Liver (tissue), 9 donors: ENCODE measurements around the gene IL1R2. TPM values are rescaled to one million over a fixed set of nuclear protein-coding genes. Genes with fewer than 3 reads are reported as not detected.

Source experiments
- DNase-seq: peaks from one replicate; pipeline ENCODE4 v3.0.0-alpha.2; 2017; ENCODE audit warnings: low spot score
- H3K27ac ChIP-seq, 2 donors: one replicate each; pipeline ENCODE4 v1.7.0; 2013; ENCODE audit warnings: inconsistent platforms in 2 of 2, low read length in 2 of 2, control low read depth in 1 of 2, low read depth in 1 of 2, mild to moderate bottlenecking in 1 of 2
- H3K27me3 ChIP-seq, 4 donors: one replicate each; pipeline versions ENCODE4 v1.6.1 to v1.7.0; 2013; ENCODE audit warnings: low read length in 3 of 4, inconsistent platforms in 1 of 4, mild to moderate bottlenecking in 1 of 4, moderate library complexity in 1 of 4; ENCODE audit not compliant: control insufficient read depth in 4 of 4, insufficient read depth in 4 of 4
- H3K36me3 ChIP-seq, 4 donors: one replicate each; pipeline versions ENCODE4 v1.6.1 to v1.7.0; 2013; ENCODE audit warnings: low read length in 3 of 4, mild to moderate bottlenecking in 3 of 4, low read depth in 1 of 4, moderate library complexity in 1 of 4; ENCODE audit not compliant: control insufficient read depth in 4 of 4, insufficient read depth in 3 of 4
- H3K4me1 ChIP-seq, 4 donors: one replicate each; pipeline versions ENCODE4 v1.6.1 to v1.7.0; 2013; ENCODE audit warnings: low read length in 3 of 4, mild to moderate bottlenecking in 3 of 4, moderate library complexity in 1 of 4; ENCODE audit not compliant: control insufficient read depth in 4 of 4, insufficient read depth in 4 of 4
- H3K4me3 ChIP-seq, 3 donors: one replicate each; pipeline versions ENCODE4 v1.6.1 to v1.7.0; 2013; ENCODE audit warnings: low read length in 3 of 3, control low read depth in 1 of 3, low read depth in 1 of 3, mild to moderate bottlenecking in 1 of 3
- H3K9ac ChIP-seq, 2 donors: one replicate each; pipeline ENCODE4 v1.7.0; 2013; ENCODE audit warnings: low read length in 2 of 2, mild to moderate bottlenecking in 2 of 2, moderate library complexity in 2 of 2, control low read depth in 1 of 2, low read depth in 1 of 2
- H3K9me3 ChIP-seq, 4 donors: one replicate each; pipeline versions ENCODE4 v1.6.1 to v1.7.0; 2013; ENCODE audit warnings: low read length in 3 of 4; ENCODE audit not compliant: control insufficient read depth in 4 of 4
- ATF3 ChIP-seq: IDR thresholded peaks from 2 replicates; pipeline ENCODE4 v1.6.1; 2016; ENCODE audit warnings: antibody characterized with exemption
- EGR1 ChIP-seq, 2 donors: IDR thresholded peaks; 2 replicates each; pipeline ENCODE4 v1.6.1; 2016 to 2018; ENCODE audit warnings: antibody characterized with exemption in 2 of 2, low read depth in 2 of 2
- FOXA1 ChIP-seq: IDR thresholded peaks from 2 replicates; pipeline ENCODE4 v1.6.1; 2016; ENCODE audit warnings: antibody characterized with exemption
- FOXA2 ChIP-seq: IDR thresholded peaks from 2 replicates; pipeline ENCODE4 v1.6.1; 2016; ENCODE audit warnings: antibody characterized with exemption
- GABPA ChIP-seq, 2 donors: IDR thresholded peaks in 1 of 2; conservative IDR thresholded peaks in 1 of 2; 2 replicates each; pipeline ENCODE4 v1.6.1; 2016; ENCODE audit warnings: antibody characterized with exemption in 2 of 2, mild to moderate bottlenecking in 1 of 2, moderate library complexity in 1 of 2
- HNF4A ChIP-seq, 2 donors: conservative IDR thresholded peaks; 2 replicates each; pipeline ENCODE4 v1.6.1; 2016; ENCODE audit warnings: antibody characterized with exemption in 2 of 2, mild to moderate bottlenecking in 2 of 2
- HNF4G ChIP-seq: IDR thresholded peaks from 2 replicates; pipeline ENCODE4 v1.6.1; 2016; ENCODE audit warnings: antibody characterized with exemption
- JUND ChIP-seq, 2 donors: IDR thresholded peaks; 2 replicates each; pipeline ENCODE4 v1.6.1; 2016; ENCODE audit warnings: antibody characterized with exemption in 2 of 2
- MAX ChIP-seq: IDR thresholded peaks from 2 replicates; pipeline ENCODE4 v1.6.1; 2016; ENCODE audit warnings: antibody characterized with exemption
- NR2F2 ChIP-seq: IDR thresholded peaks from 2 replicates; pipeline ENCODE4 v1.6.1; 2016; ENCODE audit warnings: antibody characterized with exemption
- RAD21 ChIP-seq, 2 donors: IDR thresholded peaks; 2 replicates each; pipeline ENCODE4 v1.6.1; 2016; ENCODE audit warnings: antibody characterized with exemption in 2 of 2, mild to moderate bottlenecking in 2 of 2
- REST ChIP-seq: IDR thresholded peaks from 2 replicates; pipeline ENCODE4 v1.6.1; 2016; ENCODE audit warnings: antibody characterized with exemption, mild to moderate bottlenecking
- RXRA ChIP-seq, 2 donors: IDR thresholded peaks; 2 replicates each; pipeline ENCODE4 v1.6.1; 2017 to 2018; ENCODE audit warnings: antibody characterized with exemption in 2 of 2, mild to moderate bottlenecking in 1 of 2
- SP1 ChIP-seq: IDR thresholded peaks from 2 replicates; pipeline ENCODE4 v1.6.1; 2018; ENCODE audit warnings: antibody characterized with exemption, mild to moderate bottlenecking
- TAF1 ChIP-seq: conservative IDR thresholded peaks from 2 replicates; pipeline ENCODE4 v1.6.1; 2016; ENCODE audit warnings: antibody characterized with exemption, mild to moderate bottlenecking
- YY1 ChIP-seq: IDR thresholded peaks from 2 replicates; pipeline ENCODE4 v1.6.1; 2016; ENCODE audit warnings: antibody characterized with exemption, mild to moderate bottlenecking
- ZBTB33 ChIP-seq: IDR thresholded peaks from 2 replicates; pipeline ENCODE4 v1.6.1; 2016; ENCODE audit warnings: antibody characterized with exemption
- WGBS: extraction: QIAGEN DNeasy Blood & Tissue Kit; methylation state at CpG from one replicate; pipeline ENCODE4 v1.1.7; 2013; 5-methylcytosine and 5-hydroxymethylcytosine counted together
- polyA plus RNA-seq, 2 donors: library from polyadenylated mRNA; stranded (reverse) in 1 of 2; unstranded in 1 of 2; fragments of 200-250 nt in 1 of 2; fragments of >200 nt in 1 of 2; fragmentation: Nextera tagmentation in 1 of 2; extraction: Ambion mirVana in 1 of 2; gene quantifications; one replicate each; pipeline versions ENCODE4 v1.2.1 to v1.2.3, GENCODE V29; 2013 to 2015
- total RNA-seq, 2 donors: library from RNA; depleted of rRNA; stranded (reverse); fragments of >200 nt; gene quantifications; one replicate each; pipeline ENCODE4 v1.2.3, GENCODE V29; 2014
- TF ChIP-seq, protein P1 (sequence below): fragments of 150-350 bp; IDR thresholded peaks from 2 replicates; pipeline ENCODE4 v1.5.1; 2017; ENCODE audit warnings: improper control_type of control experiment, low read depth, low read length; ENCODE audit not compliant: missing input control
- donor health status: healthy.
- donor health status: healthy.
- donor health status: healthy.
- donor health status: healthy.
- donor health status: healthy.

The IL1R2 gene
- total and polyA plus RNA-seq, 4 donors, result 3.7 to 28.2 (median 7.3) TPM

GRCh38 chr2:102048465-102048864, 56.7 kb downstream of the IL1R2 start:
- H3K9ac ChIP-seq, result no peak overlapping the region
- TF ChIP-seq, protein P1, sequence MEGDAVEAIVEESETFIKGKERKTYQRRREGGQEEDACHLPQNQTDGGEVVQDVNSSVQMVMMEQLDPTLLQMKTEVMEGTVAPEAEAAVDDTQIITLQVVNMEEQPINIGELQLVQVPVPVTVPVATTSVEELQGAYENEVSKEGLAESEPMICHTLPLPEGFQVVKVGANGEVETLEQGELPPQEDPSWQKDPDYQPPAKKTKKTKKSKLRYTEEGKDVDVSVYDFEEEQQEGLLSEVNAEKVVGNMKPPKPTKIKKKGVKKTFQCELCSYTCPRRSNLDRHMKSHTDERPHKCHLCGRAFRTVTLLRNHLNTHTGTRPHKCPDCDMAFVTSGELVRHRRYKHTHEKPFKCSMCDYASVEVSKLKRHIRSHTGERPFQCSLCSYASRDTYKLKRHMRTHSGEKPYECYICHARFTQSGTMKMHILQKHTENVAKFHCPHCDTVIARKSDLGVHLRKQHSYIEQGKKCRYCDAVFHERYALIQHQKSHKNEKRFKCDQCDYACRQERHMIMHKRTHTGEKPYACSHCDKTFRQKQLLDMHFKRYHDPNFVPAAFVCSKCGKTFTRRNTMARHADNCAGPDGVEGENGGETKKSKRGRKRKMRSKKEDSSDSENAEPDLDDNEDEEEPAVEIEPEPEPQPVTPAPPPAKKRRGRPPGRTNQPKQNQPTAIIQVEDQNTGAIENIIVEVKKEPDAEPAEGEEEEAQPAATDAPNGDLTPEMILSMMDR, result no peak
- TF ChIP-seq TAF1 (no peak), NR2F2 (no peak), SP1 (no peak), RAD21 (IDR thresholded peaks at IDR 0.05) (no peak), ZBTB33 (no peak), REST (no peak), MAX (no peak), RXRA (IDR thresholded peaks at IDR 0.05) (no peak), FOXA1 (no peak), YY1 (no peak), ATF3 (no peak), GABPA (IDR thresholded peaks at IDR 0.05 in 1 of 2, conservative IDR thresholded peaks at IDR 0.05 in 1 of 2) (no peak), HNF4G (no peak), FOXA2 (no peak), JUND (IDR thresholded peaks at IDR 0.05) (no peak), EGR1 (IDR thresholded peaks at IDR 0.05; ENCODE audit: low read depth in 2 of 2) (no peak), HNF4A (conservative IDR thresholded peaks at IDR 0.05) (no peak)
- no peak overlapping the region for H3K4me3 ChIP-seq
- peaks cover 6 to 38% (median 23%) of the 10 kb centered on the region in 4 donors for H3K4me1 ChIP-seq
- no peak overlapping the region for H3K27ac ChIP-seq
- no peak for DNase-seq
- no peaks in the 10 kb centered on the region for H3K27me3 ChIP-seq
- H3K36me3 ChIP-seq, result no peaks in the 10 kb centered on the region
- H3K9me3 ChIP-seq, result no peaks in the 10 kb centered on the region
- WGBS, result 82% methylated on average over 8 of the region's 8 CpGs
